GM12865 (cell line): ENCODE measurements around the gene ETFB.

Experiments
- DNase-seq: peaks from one replicate; pipeline ENCODE4 v3.0.0; 2010; ENCODE audit warnings: low read depth
- H3K4me3 ChIP-seq: 2 replicates; pipeline ENCODE4 v1.5.1; 2011; ENCODE audit warnings: mild to moderate bottlenecking, low read depth, low read length, control low read depth
- TF ChIP-seq, protein P1 (sequence below): IDR thresholded peaks from 2 replicates; pipeline ENCODE4 v1.5.1; 2011; ENCODE audit warnings: low read length, control low read depth, low read depth, inconsistent platforms; ENCODE audit not compliant: insufficient read depth; ENCODE audit errors: missing control alignments

ETFB gene

GRCh38 chr19:51351266-51351990 lies 14.8 kb downstream of the ETFB start:
- DNase-seq, result no peak
- TF ChIP-seq, protein P1, sequence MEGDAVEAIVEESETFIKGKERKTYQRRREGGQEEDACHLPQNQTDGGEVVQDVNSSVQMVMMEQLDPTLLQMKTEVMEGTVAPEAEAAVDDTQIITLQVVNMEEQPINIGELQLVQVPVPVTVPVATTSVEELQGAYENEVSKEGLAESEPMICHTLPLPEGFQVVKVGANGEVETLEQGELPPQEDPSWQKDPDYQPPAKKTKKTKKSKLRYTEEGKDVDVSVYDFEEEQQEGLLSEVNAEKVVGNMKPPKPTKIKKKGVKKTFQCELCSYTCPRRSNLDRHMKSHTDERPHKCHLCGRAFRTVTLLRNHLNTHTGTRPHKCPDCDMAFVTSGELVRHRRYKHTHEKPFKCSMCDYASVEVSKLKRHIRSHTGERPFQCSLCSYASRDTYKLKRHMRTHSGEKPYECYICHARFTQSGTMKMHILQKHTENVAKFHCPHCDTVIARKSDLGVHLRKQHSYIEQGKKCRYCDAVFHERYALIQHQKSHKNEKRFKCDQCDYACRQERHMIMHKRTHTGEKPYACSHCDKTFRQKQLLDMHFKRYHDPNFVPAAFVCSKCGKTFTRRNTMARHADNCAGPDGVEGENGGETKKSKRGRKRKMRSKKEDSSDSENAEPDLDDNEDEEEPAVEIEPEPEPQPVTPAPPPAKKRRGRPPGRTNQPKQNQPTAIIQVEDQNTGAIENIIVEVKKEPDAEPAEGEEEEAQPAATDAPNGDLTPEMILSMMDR, result no peak

GRCh38 chr19:51347209-51347928 lies 18.8 kb downstream of the ETFB start:
- H3K4me3 ChIP-seq, result no peak overlapping the region
- TF ChIP-seq, protein P1, result no peak

More at GRCh38 chr19:51351266-51351990, 14.8 kb downstream of the ETFB start:
- H3K4me3 ChIP-seq, result no peak overlapping the region

DNA sequence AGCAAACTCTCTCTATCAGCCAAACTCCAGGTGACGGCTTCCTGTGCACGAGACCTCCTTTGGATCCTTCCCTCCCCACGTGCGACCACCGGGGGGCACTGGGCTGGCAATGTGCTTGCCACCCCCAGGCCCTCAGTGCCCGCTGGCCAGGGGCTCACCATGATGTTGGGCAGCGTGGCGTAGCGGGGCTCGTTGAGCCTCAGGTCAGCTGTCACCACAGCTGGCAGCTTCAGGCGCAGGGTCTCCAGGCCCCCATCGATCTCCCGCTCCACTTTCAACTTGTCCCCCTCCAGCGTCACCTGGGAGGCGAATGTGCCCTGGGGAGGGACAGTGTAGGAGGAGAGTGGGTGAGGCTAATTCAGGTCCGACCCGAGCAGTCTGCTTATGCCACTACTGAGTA lies 19.4 kb downstream of the ETFB start:
- TF ChIP-seq, protein P1, result no peak
- H3K4me3 ChIP-seq, result no peak overlapping the region
- no peak for DNase-seq

More at GRCh38 chr19:51347209-51347928, 18.8 kb downstream of the ETFB start:
- DNase-seq, result no peak

DNA sequence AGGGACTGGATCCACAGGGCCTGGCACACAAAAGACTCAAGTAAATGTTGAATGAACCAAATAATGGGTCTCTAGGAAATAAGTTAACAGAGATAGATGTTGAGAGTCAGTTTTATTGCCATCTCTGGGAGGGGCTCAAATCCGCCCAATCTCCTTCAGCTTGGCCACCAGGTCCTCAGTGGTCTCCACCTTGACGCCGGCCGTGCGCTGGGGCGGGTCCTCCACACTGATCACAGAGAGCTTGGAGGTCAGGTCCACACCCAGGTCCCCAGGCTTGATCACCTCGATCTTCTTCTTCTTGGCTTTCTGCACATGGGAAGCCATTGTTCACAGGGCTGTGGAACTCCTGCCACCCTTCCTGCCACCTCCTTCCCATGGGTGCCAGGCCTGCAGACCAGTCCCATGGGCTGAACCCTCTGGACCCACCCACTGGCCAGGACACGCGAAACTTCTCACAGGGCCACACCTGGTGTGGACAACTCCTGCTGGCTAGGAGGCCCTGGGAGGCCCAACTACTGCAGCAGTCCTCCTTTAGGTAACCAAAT lies 21.0 kb downstream of the ETFB start:
- no peak for DNase-seq
- H3K4me3 ChIP-seq, result no peak overlapping the region
- TF ChIP-seq, protein P1, result no peak

DNA sequence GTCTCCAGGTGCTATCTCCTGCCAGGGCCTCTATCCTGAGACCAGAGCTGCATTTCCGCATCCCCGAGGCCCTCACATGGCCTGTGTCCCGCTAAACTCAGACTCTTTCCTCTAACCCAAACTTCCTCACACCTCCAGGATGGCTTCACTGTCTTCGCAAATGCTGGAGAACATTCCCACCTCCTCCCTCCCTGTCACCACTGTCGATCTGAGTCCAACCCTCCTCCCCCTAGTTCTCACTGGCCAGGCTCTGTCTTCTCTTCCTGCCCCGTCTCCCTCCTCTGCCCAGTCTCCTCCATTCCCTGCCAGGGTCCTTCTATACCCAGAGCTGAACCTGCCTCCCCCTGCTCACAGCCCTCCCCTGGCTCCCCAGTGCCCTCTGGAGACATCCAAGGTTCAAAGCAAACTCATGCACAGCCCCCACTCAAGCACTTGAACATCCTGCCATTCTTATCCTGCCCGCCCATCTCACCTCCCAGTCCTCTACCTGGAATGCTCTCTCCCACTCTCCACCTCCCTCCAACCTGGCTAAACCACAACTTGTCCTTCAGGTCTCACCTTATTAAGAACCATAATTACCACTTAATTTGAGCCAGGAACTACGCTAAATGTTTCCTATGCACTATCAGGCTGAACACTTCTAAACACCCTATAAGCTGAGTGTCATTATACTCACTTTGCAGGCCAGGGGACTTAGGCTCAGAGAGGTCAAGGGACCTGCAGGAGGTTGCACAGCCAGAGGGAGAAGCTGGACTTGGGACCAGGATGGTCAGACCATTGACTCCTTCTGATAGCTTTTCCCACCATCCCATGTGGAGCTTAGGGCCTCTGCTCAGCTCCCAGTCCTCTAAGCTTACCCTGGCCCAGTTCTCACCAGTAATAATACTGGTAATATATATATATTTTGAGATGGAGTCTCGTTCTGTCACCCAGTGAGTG lies 23.3 kb downstream of the ETFB start:
- H3K4me3 ChIP-seq, result no peak overlapping the region
- DNase-seq, result no peak
- TF ChIP-seq, protein P1, result no peak

- H3K4me3 ChIP-seq, result no peak within 1 kb of the TSS
- DNase-seq, result no peak
- TF ChIP-seq, protein P1, result no peak
Observed at GRCh38 chr19:51341976-51342580, 24.1 kb downstream of the ETFB start, which contains the start of gene VSIG10L. Gene VSIG10L, minus strand, starts transcription at chr19:51342139. Its CDS starts 15 bp downstream, at chr19:51342124.
